Fibroblast of lung (primary cell): ENCODE data around the gene HSF2BP. TPM values are rescaled to one million over a fixed set of nuclear protein-coding genes. Genes with fewer than 3 reads are reported as not detected.

Experiments
- DNase-seq, 2 donors: peaks; one replicate each; pipeline versions ENCODE4 v3.0.0 to v3.0.0-alpha.2; 2010; ENCODE audit warnings: low read depth in 2 of 2
- H2AFZ ChIP-seq: 2 replicates; pipeline ENCODE4 v1.5.1; 2012; ENCODE audit warnings: low read length, control low read depth, inconsistent platforms
- H3K27ac ChIP-seq: 2 replicates; pipeline ENCODE4 v1.5.1; 2011; ENCODE audit warnings: low read length, control low read depth; ENCODE audit not compliant: insufficient read depth
- H3K27me3 ChIP-seq: 2 replicates; pipeline ENCODE4 v1.5.1; 2011; ENCODE audit warnings: mild to moderate bottlenecking, low read length; ENCODE audit not compliant: control insufficient read depth, insufficient read depth
- H3K36me3 ChIP-seq: 2 replicates; pipeline ENCODE4 v1.5.1; 2011; ENCODE audit warnings: low read length; ENCODE audit not compliant: control insufficient read depth, insufficient read depth
- H3K4me1 ChIP-seq: 2 replicates; pipeline ENCODE4 v1.5.1; 2011; ENCODE audit warnings: low read length; ENCODE audit not compliant: control insufficient read depth, insufficient read depth; ENCODE audit errors: extremely low read depth
- H3K4me2 ChIP-seq: 2 replicates; pipeline ENCODE4 v1.5.1; 2011; ENCODE audit warnings: low read length, control low read depth; ENCODE audit not compliant: insufficient read depth; ENCODE audit errors: extremely low read depth
- H3K4me3 ChIP-seq, 4 experiments: fragments of 200-600 bp in 1 of 4; sonication (generic) in 1 of 4; replicated peaks in 1 of 4; 2 replicates each; pipeline ENCODE4 v1.5.1; 2011 to 2016; ENCODE audit warnings: low read length in 4 of 4, low read depth in 3 of 4, mild to moderate bottlenecking in 3 of 4, control low read depth in 2 of 4, inconsistent platforms in 1 of 4, mixed read lengths in 1 of 4; ENCODE audit not compliant: insufficient read depth in 1 of 4; ENCODE audit errors: control extremely low read depth in 1 of 4
- H3K79me2 ChIP-seq: 2 replicates; pipeline ENCODE4 v1.5.1; 2012; ENCODE audit warnings: mild to moderate bottlenecking, low read length, inconsistent platforms; ENCODE audit not compliant: control insufficient read depth, insufficient read depth
- H3K9ac ChIP-seq: 2 replicates; pipeline ENCODE4 v1.5.1; 2011; ENCODE audit warnings: mild to moderate bottlenecking, low read length, control low read depth; ENCODE audit not compliant: insufficient read depth
- H3K9me3 ChIP-seq: 2 replicates; pipeline ENCODE4 v1.5.1; 2012; ENCODE audit warnings: low read depth, low read length; ENCODE audit not compliant: control insufficient read depth, insufficient read depth
- H4K20me1 ChIP-seq: 2 replicates; pipeline ENCODE4 v1.5.1; 2011; ENCODE audit warnings: low read length; ENCODE audit not compliant: control insufficient read depth, insufficient read depth; ENCODE audit errors: extremely low read depth
- EZH2 ChIP-seq: IDR thresholded peaks from 2 replicates; pipeline ENCODE4 v1.5.1; 2012; ENCODE audit warnings: low read length, control low read depth, mild to moderate bottlenecking; ENCODE audit errors: missing control alignments
- polyA plus RNA-seq, 2 donors: library from polyadenylated mRNA; depleted of rRNA in 1 of 2; stranded (reverse) in 1 of 2; unstranded in 1 of 2; fragments of >200 nt; gene quantifications; 2 replicates each; pipeline ENCODE4 v1.2.1, GENCODE V29; 2011 to 2012; ENCODE audit warnings: missing spikeins in 1 of 2
- total RNA-seq: library from RNA; depleted of rRNA; stranded (reverse); fragments of >200 nt; gene quantifications from 2 replicates; pipeline ENCODE4 v1.2.1, GENCODE V29; 2014
- TF ChIP-seq, protein P1 (sequence below), 2 donors: IDR thresholded peaks in 1 of 2; conservative IDR thresholded peaks in 1 of 2; 1 replicate in 1 of 2; 2 replicates in 1 of 2; pipeline ENCODE4 v1.5.1; 2011 to 2012; ENCODE audit warnings: low read length in 2 of 2, control low read depth in 1 of 2, inconsistent platforms in 1 of 2, low read depth in 1 of 2, mild to moderate bottlenecking in 1 of 2

HSF2BP gene
- total and polyA plus RNA-seq, 2 donors (not counting 1 experiment from before 2014, with no cell fraction given): 0.70 to 1.2 TPM

DNA sequence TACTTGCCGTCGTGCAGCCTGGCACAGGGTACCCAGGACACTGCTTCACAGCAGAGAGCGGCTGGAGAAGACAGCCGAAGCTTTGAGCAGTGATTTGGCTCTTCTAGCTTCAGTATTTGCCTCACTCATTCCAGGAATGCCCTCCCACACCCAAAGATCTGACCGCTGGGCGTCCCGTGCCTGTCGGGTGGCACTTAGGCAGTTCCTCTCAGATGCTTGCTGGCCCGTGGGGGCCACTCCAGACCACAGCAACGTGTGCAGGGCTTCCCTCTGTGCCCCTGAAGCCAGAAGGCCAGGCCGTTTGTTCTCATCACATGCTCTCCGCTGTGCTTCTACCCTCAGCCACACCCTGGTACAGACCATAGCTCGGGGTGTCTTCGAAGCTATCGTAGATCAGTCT lies 17.1 kb upstream of the HSF2BP start:
- H3K9ac ChIP-seq: no peak overlapping the region
- H3K27me3 ChIP-seq: no peaks in the 10 kb centered on the region
- H3K4me3 ChIP-seq: no peak overlapping the region
- no peaks in the 10 kb centered on the region for H4K20me1 ChIP-seq
- no peaks in the 10 kb centered on the region for H3K79me2 ChIP-seq
- no peaks in the 10 kb centered on the region for H3K9me3 ChIP-seq
- no peak overlapping the region for H2AFZ ChIP-seq
- no peak for DNase-seq
- H3K4me1 ChIP-seq: no peaks in the 10 kb centered on the region
- no peak overlapping the region for H3K4me2 ChIP-seq
- no peak for TF ChIP-seq EZH2
- TF ChIP-seq, protein P1, sequence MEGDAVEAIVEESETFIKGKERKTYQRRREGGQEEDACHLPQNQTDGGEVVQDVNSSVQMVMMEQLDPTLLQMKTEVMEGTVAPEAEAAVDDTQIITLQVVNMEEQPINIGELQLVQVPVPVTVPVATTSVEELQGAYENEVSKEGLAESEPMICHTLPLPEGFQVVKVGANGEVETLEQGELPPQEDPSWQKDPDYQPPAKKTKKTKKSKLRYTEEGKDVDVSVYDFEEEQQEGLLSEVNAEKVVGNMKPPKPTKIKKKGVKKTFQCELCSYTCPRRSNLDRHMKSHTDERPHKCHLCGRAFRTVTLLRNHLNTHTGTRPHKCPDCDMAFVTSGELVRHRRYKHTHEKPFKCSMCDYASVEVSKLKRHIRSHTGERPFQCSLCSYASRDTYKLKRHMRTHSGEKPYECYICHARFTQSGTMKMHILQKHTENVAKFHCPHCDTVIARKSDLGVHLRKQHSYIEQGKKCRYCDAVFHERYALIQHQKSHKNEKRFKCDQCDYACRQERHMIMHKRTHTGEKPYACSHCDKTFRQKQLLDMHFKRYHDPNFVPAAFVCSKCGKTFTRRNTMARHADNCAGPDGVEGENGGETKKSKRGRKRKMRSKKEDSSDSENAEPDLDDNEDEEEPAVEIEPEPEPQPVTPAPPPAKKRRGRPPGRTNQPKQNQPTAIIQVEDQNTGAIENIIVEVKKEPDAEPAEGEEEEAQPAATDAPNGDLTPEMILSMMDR (conservative IDR thresholded peaks at IDR 0.05 in 1 of 2, IDR thresholded peaks at IDR 0.05 in 1 of 2; ENCODE audit: low read depth in 1 of 2, low read length in 2 of 2): no peak
- no peak overlapping the region for H3K27ac ChIP-seq
- H3K36me3 ChIP-seq: peaks cover 13% of the 10 kb centered on the region

DNA sequence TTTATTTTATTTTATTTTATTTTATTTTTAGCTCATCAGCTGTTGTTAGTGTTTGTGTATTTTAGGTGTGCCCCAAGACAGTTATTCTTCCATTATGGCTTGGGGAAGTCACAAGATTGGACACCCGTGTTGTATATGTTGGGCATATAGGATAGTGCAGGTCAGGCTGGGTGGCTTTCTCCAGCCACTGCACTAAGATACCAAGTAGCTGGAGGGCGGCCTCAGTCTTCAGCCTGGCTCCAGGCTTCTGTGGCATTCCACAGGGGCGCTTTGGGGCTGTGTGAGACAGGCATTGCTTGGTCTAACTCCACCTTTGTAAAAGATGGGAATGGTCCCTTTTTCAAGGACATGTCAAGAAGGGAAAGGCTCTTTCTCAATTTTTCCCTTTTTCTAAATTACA lies 16.6 kb upstream of the HSF2BP start:
- no peak overlapping the region for H3K4me3 ChIP-seq

GRCh38 chr21:43669828-43670605 lies 10.7 kb upstream of the HSF2BP start:
- no peaks in the 10 kb centered on the region for H3K9me3 ChIP-seq
- no peak for DNase-seq
- H3K27me3 ChIP-seq: no peaks in the 10 kb centered on the region
- H3K4me3 ChIP-seq: no peak overlapping the region
- H2AFZ ChIP-seq: no peak overlapping the region
- H3K36me3 ChIP-seq: peaks cover 8% of the 10 kb centered on the region
- no peak for TF ChIP-seq EZH2
- TF ChIP-seq, protein P1 (conservative IDR thresholded peaks at IDR 0.05 in 1 of 2, IDR thresholded peaks at IDR 0.05 in 1 of 2; ENCODE audit: low read depth in 1 of 2, low read length in 2 of 2): no peak
- H3K9ac ChIP-seq: no peak overlapping the region
- H3K79me2 ChIP-seq: peaks cover 21% of the 10 kb centered on the region
- H3K4me1 ChIP-seq: no peaks in the 10 kb centered on the region
- peaks cover 2% of the 10 kb centered on the region for H4K20me1 ChIP-seq
- H3K27ac ChIP-seq: no peak overlapping the region
- no peak overlapping the region for H3K4me2 ChIP-seq

More for the DNA sequence above, 16.6 kb upstream of the HSF2BP start:
- TF ChIP-seq, protein P1 (conservative IDR thresholded peaks at IDR 0.05 in 1 of 2, IDR thresholded peaks at IDR 0.05 in 1 of 2; ENCODE audit: low read depth in 1 of 2, low read length in 2 of 2): no peak
- TF ChIP-seq EZH2: no peak
- H3K27ac ChIP-seq: no peak overlapping the region
- no peak overlapping the region for H2AFZ ChIP-seq
- no peaks in the 10 kb centered on the region for H3K9me3 ChIP-seq
- H3K36me3 ChIP-seq: peaks cover 13% of the 10 kb centered on the region
- no peak overlapping the region for H3K9ac ChIP-seq
- H3K79me2 ChIP-seq: no peaks in the 10 kb centered on the region
- H3K4me2 ChIP-seq: no peak overlapping the region
- no peak for DNase-seq
- no peaks in the 10 kb centered on the region for H3K4me1 ChIP-seq
- H4K20me1 ChIP-seq: no peaks in the 10 kb centered on the region
- H3K27me3 ChIP-seq: no peaks in the 10 kb centered on the region
